Measurements from ENCODE around the gene LZTS3.
"Not testable (repeated sequence)": the region's sequence is repeated elsewhere in the genome, so short reads cannot be mapped to it uniquely, and the experiment has no call there.

The LZTS3 gene

DNA sequence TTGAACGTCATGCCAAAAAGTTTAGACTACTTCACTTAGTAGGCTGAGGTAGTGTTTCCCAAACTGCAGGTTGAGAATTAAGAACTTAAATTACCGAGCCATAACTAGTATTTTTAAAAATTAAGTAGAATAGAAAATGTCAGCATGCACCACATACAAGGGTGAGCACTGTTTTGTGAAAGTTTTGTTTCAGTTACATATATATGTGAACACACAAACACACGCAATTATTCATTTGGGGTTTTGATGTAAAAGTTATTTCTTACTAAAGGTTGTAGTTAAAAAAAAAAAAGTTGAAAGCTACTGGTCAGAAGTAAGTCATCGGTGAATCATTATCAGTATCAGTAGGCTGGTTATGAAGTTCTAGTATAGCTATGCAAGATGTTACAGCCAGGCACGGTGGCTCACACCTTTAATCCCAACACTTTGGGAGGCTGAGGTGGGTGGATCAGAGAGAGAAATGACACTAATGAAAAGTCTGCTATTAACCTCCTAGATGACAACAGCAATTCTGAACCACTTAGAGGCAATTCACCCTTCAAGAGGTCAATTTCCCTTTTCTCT is 37.8 kb downstream of the LZTS3 start:
- DNase-seq (ENCODE audit: low read depth): no peak

- no peak for DNase-seq (ENCODE audit: low read depth)
Observed at GRCh38 chr20:3134151-3134550, 39.2 kb downstream of the LZTS3 start.

- no peak for DNase-seq (ENCODE audit: low read depth)
Observed at GRCh38 chr20:3133155-3133554, 40.2 kb downstream of the LZTS3 start.

DNA sequence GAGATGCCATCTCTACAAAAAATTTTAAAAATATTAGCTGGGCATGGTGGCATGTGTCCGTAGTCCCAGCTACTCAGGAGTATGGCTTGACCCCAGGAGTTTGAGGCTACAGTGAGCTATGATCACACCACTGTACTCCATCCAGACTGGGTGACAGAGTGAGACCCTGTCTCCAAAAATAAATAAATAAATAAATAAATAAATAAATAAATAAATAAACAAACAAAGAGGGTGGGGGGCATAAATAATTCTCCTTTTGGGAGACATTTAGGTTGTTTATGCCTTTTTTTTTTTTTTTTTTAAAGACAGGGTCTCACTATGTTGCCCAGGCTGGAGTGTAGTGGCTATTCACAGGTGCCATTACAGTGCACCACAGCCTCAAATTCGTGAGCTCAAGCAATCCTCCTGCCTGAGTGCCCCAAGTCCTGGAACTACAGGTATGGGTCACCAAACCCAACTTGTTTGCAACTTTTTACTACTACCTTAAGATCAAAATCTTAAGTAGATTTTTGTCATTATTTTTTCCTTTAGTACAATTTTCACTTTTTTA is 43.2 kb downstream of the LZTS3 start:
- DNase-seq (ENCODE audit: low read depth): no peak

DNA sequence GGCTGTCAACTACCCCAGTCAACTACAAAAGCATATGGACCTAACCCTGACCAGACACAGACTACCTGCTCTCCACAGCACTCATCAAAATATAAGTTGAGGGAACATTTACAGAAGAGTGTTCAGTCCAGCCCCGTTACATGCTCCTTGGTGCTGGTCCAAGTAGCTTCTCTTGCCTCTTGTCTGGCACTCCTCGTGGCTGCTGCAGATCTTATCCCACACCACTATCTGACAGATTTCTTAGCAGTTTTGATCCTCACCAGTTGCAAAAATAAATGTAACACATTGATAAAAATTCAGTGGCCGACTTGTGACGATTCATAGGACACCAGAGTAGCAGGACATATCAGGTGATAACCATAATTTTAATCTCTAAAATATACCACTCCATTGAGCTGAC is 44.3 kb downstream of the LZTS3 start:
- DNase-seq (ENCODE audit: low read depth): no peak

DNA sequence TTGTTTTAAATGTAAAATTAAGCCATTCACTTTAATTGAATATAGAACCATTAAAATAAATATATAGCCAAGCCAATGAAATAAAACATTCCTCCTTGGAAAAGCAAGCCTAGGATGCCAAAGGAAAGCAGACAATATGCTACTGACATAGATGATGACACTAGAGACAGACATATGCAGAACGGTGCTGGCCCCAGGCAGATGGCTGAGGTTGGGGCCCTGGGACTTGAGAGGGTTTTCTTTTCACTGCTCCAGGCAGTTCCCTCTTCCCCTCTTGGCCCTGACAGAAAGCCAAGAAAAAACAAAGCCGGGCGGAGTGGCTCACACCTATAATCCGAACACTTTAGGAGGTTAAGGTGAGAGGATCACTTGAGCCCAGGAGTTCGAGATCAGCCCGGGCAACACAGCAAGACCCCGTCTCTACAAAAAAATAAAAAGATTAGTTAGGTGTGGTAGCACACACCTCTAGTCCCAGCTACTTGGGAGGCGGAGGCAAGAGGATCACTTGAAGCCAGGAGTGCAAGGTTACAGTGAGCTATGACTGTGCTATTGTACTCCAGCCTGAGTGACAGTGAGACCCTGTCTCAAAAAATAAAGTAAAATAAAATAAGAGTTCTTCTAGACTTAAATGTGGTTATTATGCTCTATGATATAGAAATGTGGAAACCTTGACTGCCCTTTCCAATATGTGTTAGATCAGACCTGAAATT is 44.9 kb downstream of the LZTS3 start:
- DNase-seq (ENCODE audit: low read depth): no peak

DNA sequence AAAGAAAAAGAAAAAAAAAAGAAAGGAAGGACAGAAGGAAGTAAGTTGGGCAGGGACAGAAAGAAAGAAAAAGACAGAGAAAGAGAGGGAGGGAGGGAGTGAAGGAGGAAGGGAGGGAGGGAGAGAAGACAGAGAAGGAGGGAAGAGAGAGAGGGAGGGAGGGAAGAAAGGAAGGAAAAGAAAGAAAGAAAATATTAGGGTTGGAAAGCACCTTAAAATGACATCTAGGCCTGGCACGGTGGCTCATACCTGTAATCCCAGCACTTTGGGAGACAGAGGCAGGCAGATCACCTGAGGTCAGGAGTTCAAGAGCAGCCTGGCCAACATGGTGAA is 46.9 kb downstream of the LZTS3 start:
- DNase-seq (ENCODE audit: low read depth): no peak

DNA sequence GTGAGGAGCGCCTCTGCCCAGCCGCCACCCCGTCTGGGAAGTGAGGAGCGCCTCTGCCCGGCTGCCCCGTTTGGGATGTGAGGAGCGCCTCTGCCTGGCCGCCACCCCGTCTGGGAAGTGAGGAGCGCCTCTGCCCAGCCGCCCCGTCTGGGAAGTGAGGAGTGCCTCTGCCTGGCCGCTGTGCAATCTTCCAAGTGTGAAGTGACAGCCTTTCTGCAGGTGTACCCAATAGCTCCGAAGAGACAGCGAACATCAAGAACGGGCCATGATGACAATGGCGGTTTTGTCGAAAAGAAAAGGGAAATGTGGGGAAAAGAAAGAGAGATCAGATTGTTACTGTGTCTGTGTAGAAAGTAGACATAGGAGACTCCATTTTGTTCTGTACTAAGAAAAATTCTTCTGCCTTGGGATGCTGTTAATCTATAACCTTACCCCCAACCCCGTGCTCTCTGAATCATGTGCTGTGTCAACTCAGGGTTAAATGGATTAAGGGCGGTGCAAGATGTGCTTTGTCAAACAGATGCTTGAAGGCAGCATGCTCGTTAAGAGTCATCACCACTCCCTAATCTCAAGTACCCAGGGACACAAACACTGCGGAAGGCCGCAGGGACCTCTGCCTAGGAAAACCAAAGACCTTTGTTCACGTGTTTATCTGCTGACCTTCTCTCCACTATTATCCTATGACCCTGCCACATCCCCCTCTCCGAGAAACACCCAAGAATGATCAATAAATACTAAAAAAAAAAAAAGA is 47.4 kb downstream of the LZTS3 start:
- DNase-seq (ENCODE audit: low read depth): not testable (repeated sequence)

DNA sequence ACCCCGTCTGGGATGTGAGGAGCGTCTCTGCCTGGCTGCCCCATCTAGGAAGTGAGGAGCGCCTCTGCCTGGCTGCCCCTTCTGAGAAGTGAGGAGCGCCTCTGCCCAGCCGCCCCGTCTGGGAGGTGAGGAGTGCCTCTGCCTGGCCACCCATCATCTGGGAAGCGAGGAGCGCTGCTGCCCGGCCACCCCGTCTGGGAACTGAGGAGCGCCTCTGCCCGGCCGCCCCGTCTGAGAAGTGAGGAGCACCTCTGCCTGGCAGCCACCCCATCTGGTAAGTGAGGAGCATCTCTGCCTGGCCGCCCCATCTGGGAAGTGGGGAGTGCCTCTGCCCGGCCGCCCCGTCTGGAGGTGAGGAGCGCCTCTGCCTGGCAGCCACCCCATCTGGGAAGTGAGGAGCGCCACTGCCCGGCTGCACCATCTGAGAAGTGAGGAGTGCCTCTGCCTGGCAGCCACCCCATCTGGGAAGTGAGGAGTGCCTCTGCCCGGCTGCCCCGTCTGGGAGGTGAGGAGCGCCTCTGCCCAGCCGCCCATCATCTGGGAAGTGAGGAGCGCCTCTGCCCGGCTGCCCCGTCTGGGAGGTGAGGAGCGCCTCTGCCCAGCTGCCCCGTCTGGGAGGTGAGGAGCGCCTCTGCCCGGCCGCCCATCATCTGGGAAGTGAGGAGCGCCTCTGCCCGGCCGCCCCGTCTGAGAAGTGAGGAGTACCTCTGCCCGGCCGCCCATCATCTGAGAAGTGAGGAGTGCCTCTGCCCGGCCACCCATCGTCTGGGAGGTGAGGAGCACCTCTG is 48.4 kb downstream of the LZTS3 start:
- not testable (repeated sequence) for DNase-seq (ENCODE audit: low read depth)

- DNase-seq (ENCODE audit: low read depth): not testable (repeated sequence)
Observed at GRCh38 chr20:3124163-3124562, 49.2 kb downstream of the LZTS3 start.

- no peak for DNase-seq (ENCODE audit: low read depth)
Observed at GRCh38 chr20:3123542-3123941, 49.8 kb downstream of the LZTS3 start.

DNA sequence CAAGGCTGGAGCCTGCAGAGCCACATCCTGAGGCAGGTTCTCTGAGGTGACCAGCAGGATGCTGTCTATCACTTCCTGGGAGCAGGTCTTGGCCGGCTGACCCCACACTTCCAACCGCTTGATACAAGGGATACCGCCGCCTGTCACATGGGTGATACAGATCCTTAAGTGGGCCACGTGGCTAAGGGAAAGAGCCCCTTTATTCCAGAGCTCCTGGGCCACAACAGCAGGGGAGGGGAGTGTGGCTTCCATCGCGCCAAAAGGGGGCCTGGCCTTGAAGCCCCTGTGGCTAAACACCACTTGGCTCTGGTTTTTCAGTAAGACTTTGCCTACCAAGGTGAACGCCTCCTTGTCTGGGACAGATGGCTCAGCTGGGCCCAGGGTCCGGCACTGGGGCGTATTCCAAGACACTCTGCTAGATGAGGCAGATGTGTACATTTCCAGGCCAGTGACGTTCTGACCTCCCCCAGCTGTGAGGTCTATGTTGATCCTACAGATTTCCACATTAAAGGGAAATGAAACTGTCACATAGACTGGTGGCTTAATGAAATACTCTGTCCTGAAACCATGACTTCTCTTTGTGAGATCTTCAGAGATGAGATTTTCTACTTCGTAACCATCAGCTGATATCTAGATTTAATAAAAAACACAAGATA is 51.3 kb downstream of the LZTS3 start:
- no peak for DNase-seq (ENCODE audit: low read depth)

GRCh38 chr20:3121271-3121911 is 52.0 kb downstream of the LZTS3 start:
- no peak for DNase-seq (ENCODE audit: low read depth)

DNA sequence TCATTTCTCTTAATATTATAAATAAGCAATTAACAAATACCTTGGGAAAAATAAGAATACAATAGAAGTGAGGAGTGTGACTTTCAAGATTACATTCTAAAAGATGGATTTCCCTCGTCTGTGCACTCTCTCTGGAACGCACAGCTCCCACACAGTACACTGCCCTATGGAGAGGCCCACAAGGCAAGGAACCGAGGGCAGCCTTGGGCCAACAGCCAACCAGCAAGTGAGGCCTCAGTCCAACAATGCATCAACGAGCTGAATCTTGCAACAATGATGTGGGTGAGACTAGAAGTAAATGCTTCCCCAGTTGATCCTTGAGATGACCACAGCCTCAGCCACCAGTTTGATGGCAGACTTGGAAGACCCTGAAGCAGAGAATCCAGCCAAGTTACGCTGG is 54.3 kb downstream of the LZTS3 start:
- no peak for DNase-seq (ENCODE audit: low read depth)

DNA sequence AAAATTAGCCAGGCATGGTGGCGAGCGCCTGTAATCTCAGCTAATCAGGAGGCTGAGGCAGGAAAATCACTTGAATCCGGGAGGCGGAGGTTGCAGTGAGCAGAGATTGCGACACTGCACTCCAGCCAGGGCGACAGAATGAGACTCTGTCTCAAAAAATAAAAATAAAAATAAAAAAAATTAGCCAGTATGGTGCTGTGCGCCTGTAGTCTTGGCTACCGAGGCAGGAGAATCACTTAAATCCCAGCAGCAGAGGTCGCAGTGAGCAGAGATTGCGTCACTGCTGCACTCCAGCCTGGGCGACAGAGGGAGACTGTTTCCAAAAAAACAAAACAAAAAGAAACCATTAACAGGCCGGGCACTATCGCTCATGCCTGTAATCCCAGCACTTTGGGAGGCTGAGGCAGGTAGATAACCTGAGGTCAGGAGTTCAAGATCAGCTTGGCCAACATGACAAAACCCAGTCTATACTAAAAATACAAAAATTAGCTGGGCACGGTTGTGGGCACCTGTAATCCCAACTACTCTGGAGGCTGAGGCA is 55.4 kb downstream of the LZTS3 start:
- not testable (repeated sequence) for DNase-seq (ENCODE audit: low read depth)

GRCh38 chr20:3116341-3116740 is 57.0 kb downstream of the LZTS3 start:
- no peak for DNase-seq (ENCODE audit: low read depth)

- DNase-seq (ENCODE audit: low read depth): no peak
Observed at GRCh38 chr20:3115190-3116107, 57.9 kb downstream of the LZTS3 start.

Data from stimulated activated CD8-positive, alpha-beta memory T cell treated with anti-CD3 and anti-CD28 coated beads, Interleukin-12 subunit alpha, Interleukin-12 subunit beta, amount 100 ng/mL, for 4 hours (primary cell).